ENCODE measurements around the gene TNNI3.

The TNNI3 gene

DNA sequence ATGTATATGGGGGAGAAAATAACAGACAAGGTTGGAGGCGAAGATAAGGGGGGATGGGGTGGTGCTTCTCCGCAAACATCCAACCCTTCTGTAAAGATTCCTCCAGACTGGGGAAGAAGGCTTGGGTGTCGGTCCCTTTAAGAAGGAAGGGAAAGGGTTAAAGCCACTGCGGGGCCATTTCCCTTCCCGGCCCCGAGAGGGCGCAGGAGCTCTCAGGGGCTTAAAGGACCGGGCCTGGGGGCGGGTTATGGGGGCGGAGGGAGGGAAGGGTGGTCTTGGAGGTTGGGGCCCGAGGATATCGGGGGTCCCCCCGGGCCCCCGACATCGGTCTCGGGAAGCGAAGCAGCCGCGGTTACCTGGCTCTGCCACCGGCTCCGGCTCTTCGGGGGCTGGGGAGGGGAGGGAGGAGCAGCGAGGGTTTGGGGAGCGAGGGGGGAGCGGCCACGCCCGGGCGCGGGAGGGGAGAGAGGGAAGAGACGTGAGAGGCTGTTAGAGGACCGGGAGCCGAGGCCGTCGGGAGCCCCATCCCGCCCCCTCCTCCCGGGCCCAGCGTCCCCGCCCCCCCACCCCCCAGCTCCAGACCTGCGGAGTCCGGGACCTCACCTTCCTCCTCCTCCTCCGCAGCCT, 11.3 kb downstream of the TNNI3 start:
- no peak for DNase-seq

DNA sequence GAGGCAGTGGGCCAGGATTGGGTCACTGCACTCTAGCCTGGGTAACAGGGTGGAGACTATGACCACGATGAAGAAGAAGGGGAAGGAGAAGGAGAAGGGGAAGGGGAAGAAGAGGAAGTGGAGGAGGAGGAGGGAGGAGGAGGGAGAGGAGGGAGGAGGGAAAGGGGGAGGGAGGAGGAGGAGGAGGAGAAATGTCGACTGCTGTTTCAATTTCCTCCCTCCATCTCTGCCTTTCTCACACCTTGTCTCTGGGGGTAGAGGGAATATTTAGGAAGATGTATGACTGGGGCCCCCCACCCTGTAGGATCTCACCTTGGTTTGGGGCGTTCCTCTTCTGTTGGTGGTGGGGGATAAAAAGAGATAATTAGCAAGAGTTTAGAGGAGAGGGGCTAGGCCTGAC, 12.3 kb downstream of the TNNI3 start:
- DNase-seq = no peak

DNA sequence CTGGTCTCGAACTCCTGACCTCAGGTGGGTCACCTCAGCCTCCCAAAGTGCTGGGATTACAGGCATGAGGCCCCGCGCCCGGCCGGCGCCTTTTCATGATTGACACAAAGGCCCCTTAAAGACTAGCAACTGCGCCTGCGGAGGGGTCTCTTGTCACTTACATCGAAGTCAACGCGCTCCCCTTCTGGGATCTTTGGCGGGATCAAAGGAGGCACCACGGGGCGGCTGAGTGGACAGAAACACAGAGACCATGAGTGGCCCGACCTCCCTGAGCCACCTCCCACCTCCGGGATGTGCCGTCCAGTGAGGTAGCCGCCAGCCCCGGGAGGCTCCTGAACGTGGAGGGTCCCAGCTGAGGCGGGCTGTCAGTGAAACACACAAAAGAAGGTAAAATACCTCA, 15.8 kb downstream of the TNNI3 start:
- no peak for DNase-seq

DNA sequence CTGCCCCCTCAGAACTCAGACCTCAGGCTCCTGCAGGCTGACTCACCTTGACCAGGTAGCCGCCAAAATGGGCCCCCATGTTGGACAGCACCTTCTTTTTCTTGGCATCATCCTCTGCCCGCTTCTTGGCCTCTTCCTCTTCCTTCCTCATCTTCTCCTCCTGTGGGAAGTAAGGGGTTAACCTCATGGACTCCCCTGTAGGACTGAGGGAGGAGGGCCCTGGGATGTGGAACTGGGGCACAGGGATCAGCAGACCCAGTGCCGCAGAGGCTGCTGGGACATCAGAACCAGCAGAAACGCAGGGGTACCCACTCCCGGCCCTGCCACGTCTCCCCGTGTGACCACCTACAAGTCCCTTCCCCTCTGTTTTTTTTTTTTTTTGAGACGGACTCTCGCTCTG, 19.6 kb downstream of the TNNI3 start:
- DNase-seq = no peak

DNA sequence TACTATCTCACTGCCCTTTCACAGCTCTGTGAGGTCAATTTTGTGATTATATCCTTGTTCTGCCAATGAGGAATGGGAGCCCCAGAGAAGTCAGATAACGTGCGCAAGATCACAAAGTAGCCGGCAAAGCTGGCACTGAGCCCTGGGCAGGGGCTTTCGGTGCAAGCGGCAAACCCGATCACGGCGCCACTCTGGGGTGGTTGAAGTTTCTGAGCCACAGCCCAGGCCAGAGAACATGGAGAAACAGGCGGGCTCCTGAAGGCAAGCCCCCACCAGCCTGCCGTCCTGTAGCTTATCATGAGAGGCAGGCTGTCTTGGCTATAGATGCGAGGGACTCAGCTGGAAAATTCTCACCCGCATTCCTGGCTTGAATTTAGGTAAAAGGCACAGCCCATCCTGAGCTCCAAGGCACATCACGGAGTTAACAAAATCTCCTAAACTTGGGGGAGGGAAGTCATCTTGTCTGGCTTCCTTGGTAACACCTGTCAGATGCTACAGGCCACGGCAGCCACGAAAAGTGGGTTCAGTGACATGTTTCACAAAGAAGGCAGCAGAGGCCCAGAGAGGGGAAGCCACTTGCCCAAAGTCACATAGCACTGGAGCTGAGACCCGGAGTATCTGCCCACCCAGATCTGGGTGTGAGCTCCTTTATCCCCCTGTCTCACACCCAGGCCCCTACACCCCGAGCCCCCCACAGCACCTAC, 21.0 kb downstream of the TNNI3 start:
- no peak for DNase-seq

DNA sequence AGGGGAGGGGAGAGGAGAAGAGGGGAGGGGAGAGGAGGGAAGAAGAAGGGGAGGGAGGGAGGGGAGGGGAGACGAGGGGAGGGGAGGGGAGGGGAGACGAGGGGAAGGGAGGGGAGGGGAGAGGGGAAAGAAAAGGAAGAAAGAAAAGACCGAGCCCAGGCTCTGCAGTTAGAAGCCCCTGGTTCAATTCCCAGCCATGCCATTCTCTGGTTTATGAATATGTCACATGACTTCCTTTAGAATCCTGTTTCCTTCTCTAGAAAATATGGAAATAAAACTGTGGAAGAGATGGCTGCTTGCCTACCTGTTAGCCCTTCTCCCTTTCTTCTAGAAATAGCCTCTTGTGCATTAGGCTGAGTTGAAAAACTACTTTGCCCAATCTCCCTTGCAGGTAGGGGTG, 22.8 kb downstream of the TNNI3 start:
- no peak for DNase-seq

DNA sequence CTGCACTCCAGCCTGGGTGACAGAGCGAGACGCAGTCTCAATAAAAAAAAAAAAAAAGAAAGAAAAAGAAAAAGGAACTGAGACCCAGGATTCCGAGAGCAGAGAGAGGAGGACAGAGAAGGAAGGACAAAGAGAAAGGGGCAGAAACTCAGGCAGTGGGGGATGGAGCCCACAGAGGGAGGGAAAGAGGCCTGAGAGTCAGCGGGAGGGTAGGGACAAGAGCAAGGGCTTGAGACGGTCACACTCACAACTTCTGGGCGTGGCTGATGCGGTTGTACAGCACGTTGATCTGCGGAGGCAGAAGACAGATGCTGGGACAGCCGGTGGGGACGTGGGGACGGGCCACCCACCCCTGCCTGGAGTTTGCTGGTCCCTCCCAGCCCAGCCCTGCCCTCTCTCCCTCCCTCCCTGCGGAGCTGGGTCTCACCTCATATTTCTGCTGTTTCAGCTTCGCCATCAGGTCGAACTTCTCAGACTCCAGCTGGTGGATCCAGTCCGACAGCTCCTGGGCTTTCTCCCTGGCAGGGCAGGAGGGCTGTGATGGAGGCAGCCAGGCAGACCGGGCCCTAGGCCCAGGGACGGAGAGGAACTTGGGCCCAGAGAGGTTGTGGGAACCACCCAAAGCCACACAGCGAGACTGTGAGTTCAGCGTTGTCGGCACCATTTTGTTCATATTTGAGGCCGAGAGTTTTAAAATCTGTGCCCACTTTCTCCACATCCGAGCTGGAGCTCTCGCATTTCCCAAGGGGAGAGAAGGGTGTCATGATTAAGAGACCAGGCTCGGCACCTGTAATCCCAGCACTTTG, 23.7 kb downstream of the TNNI3 start:
- no peak for DNase-seq

DNA sequence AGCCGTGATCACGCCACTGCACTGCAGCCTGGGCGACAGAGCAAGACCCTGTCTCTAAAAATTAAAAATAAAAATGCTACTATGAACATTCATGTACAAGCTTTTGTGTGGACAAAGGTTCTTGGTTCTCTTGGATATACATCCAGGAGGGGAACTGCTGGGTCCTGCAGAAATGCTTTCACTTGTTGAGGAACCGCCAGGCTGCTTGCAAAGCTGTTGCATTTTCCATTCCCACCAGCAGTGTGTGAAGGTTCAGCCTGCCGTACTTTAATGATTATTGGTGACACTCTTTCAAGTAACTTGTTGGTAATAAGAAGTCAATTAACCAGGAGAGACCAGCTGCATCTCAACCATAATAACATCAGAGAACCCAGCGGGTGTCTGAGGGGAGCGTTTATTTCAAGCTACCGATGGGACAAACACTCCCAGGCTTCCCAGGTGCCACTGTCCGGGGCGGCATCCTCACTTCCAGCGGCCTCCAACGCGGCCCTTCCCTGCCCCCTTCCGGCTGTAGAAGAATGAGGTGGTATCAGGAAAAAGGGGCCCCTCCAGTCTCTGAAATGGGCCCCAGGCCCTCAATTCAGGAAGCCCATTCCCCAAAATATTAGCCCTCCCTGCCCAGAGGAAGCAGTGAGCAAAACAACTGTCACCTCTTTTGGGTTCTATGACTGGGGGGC, 24.9 kb downstream of the TNNI3 start:
- DNase-seq = no peak

DNA sequence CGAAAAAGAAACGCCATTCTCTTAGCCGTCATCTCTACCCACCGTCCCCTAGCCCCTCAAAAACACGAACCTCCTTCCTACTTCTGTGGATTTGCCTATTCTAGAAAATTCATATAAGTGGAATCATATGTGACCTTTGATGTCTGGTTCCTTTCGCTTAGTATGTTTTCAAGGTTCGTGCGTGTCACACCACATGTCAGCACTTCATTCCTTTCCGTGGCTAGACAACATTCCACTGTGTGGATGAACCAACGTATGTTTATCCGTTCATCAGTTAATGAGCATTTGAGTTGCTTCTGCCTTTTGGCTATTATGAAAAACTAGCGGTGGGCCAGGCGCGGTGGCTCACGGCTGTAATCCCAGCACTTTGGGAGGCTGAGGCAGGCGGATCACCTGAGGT, 26.1 kb downstream of the TNNI3 start:
- DNase-seq = no peak

DNA sequence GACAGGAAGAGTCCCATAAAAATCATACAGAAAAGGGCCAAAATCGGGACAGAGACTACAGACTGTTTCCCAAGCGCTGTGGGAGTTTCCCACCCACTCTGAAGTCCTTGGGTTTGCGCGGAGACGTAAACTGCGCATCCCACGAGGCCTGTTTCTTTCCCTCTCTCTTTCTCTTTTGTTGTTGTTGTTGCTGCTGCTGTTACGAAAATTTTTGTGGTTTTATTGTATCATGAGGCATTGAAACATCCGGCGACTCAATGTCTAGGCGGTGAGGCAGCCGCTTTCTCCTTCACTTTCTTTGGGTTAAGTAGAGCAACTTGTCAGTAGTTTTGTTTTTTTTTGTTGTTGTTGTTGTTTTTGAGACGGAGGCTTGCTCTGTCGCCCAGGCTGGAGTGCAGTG, 38.5 kb downstream of the TNNI3 start:
- DNase-seq = no peak

DNA sequence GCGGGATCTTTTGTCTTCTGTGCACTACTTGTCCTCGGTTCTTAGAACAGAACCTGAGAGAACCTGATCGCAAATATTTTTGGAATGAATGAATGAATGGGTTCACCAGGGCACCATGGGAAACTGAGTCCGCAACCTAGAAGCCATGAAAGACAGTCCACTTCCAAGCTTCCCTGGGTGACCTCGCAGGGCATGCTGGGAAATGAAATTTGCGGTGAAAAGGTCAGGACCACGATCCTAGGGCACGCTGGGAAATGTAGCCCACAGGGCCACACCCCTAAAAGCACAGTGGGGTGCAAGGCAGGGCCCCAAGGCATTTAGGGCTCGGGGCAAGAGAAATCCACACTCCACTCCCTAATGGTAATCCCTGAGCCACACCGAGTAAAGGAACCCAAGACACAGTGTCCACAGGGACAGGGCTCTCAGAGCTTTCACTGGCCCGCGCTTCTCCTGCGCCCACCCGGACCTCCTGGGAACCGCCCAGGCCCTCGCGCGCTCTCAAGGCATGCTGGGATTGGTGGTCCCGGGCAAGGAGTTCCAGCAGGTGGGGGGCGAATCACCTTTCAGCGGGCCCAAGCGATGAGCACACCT, 39.0 kb downstream of the TNNI3 start:
- DNase-seq = no peak

DNA sequence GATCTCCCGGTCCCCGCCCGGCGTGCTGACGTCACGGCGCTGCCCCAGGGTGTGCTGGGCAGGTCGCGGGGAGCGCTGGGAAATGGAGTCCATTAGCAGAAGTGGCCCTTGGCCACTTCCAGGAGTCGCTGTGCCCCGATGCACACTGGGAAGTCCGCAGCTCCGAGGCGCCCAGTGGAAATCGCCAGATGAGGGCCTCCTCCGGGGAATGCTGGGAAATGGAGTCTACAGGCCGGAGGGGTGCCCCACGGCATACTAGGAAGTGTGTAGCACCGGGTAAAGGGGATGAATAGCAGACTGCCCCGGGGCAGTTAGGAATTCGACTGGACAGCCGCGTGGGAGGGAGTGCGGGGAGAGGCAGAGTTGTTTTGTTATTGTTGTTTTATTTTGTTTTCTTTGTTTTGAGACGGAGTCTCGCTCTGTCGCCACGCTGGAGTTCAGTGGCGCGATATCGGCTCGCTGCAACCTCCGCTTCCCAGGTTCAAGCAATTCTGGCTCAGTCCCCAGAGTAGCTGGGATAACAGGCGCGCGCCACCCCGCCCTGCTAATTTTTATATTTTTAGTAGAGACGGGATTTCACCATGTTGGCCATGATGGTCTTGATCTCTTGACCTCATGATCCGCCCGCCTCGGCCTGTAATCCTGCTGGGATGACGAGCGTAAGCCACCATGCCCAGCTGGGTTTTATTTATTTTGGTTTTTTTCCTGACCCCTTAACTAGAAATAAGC, 39.7 kb downstream of the TNNI3 start:
- DNase-seq = peak; percentile 98

DNA sequence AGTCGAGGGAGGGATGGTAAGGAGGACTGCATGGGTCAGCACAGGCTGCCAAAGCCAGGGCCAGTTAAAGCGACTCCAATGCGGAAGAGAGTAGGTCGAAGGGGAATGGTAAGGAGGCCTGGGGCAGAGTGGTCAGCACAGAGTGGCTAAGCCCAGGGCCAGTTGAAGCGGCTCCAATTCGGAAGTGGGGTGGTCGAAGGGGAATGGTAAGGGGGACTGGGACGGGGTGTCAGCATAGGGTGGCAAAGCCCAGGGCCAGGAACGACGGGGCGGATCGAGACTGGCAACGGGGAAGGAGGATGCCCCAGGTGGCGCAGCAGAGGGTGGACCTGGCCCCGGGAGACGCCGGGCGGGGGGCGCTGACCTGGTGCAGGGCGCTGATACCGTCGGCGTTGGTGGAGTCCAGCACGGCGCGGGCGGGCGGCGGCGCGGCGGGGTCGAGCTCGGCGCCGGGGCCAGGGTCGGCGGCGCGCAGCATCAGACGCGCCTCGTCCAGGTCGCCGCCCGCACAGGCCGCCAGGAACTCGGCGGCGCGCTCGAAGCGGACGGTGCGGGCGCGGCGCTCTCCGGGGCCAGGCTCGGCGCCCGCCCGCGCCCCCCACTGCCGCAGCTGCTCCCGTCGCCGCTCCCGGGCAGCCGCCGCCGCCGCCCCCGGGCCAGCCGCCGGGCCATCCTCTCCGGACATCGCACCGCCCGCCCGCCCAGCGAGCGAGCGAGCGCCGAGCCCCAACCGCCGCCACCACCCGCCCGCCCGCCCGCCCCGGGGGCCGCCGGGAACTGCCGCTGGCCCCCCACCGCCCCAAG, 40.5 kb downstream of the TNNI3 start, which contains the start of gene PPP1R12C:
Gene PPP1R12C (minus strand): TSS at position 779 of the 804 bp plus-strand sequence. CDS start 94 bp downstream, at position 685.
- DNase-seq = peak; percentile 15

DNA sequence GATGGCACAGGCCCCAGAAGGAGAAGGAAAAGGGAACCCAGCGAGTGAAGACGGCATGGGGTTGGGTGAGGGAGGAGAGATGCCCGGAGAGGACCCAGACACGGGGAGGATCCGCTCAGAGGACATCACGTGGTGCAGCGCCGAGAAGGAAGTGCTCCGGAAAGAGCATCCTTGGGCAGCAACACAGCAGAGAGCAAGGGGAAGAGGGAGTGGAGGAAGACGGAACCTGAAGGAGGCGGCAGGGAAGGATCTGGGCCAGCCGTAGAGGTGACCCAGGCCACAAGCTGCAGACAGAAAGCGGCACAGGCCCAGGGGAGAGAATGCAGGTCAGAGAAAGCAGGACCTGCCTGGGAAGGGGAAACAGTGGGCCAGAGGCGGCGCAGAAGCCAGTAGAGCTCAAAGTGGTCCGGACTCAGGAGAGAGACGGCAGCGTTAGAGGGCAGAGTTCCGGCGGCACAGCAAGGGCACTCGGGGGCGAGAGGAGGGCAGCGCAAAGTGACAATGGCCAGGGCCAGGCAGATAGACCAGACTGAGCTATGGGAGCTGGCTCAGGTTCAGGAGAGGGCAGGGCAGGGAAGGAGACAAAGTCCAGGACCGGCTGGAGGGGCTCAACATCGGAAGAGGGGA, 41.2 kb downstream of the TNNI3 start:
- DNase-seq = peak; percentile 50

DNA sequence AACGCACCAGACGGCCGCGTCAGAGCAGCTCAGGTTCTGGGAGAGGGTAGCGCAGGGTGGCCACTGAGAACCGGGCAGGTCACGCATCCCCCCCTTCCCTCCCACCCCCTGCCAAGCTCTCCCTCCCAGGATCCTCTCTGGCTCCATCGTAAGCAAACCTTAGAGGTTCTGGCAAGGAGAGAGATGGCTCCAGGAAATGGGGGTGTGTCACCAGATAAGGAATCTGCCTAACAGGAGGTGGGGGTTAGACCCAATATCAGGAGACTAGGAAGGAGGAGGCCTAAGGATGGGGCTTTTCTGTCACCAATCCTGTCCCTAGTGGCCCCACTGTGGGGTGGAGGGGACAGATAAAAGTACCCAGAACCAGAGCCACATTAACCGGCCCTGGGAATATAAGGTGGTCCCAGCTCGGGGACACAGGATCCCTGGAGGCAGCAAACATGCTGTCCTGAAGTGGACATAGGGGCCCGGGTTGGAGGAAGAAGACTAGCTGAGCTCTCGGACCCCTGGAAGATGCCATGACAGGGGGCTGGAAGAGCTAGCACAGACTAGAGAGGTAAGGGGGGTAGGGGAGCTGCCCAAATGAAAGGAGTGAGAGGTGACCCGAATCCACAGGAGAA, 42.0 kb downstream of the TNNI3 start:
- no peak for DNase-seq

DNA sequence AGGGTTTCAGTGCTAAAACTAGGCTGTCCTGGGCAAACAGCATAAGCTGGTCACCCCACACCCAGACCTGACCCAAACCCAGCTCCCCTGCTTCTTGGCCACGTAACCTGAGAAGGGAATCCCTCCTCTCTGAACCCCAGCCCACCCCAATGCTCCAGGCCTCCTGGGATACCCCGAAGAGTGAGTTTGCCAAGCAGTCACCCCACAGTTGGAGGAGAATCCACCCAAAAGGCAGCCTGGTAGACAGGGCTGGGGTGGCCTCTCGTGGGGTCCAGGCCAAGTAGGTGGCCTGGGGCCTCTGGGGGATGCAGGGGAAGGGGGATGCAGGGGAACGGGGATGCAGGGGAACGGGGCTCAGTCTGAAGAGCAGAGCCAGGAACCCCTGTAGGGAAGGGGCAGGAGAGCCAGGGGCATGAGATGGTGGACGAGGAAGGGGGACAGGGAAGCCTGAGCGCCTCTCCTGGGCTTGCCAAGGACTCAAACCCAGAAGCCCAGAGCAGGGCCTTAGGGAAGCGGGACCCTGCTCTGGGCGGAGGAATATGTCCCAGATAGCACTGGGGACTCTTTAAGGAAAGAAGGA, 42.9 kb downstream of the TNNI3 start:
- DNase-seq = no peak

DNA sequence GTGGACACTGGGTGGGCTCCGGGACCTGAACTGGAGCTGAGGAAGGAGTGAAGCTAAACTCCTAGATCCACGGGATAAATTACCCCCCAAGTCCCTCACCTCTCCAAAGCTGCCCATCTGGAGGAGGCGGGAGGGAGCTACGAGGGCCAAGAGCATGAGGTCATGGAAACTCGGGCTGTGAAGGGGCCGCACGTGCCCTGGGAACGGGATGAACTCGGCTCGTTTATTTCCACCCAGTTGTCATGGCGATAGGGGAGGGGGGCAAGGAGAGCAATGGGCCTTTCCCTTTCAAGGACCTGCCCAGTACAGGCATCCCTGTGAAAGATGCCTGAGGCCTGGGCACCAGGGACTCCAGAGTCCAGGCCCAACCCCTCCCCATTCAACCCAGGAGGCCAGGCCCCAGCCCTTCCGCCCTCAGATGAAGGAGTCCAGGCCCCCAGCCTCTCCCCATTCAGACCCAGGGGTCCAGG, 43.9 kb downstream of the TNNI3 start:
- DNase-seq = no peak

DNA sequence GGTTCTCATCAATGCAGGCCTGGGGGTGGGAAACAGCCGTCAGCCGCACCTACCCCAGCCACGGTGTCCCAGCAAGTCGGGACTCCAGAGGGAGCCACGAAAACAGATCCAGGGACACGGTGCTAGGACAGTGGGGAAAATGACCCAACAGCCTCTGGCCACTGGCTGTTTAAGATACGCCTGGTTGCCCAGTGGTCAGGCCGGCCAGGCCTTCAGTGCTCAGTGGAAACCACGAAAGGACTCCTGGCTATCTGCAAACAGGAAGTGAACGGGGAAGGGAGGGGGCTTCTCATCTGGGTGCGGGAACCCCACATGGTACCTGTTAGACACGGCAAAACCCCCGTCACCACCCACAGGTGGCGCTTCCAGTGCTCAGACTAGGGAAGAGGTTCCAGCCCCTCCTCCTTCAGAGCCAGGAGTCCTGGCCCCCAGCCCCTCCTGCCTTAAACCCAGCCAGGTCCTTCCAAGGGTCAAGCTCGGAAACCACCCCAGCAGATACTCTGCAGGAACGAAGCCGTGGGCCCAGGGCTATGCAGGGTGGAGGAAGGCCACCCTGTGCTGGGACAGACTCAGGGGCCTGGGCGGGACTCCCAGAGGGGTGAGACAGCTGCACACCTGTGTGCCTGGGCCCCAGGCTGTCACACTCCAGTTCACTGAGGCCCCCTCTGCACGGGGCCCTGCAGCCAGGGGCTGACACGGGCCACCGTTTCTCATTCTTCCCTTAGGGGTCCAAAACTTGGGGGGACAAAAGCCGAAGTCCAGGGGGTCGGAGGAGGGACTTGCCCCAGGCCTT, 44.6 kb downstream of the TNNI3 start:
- DNase-seq = no peak

DNA sequence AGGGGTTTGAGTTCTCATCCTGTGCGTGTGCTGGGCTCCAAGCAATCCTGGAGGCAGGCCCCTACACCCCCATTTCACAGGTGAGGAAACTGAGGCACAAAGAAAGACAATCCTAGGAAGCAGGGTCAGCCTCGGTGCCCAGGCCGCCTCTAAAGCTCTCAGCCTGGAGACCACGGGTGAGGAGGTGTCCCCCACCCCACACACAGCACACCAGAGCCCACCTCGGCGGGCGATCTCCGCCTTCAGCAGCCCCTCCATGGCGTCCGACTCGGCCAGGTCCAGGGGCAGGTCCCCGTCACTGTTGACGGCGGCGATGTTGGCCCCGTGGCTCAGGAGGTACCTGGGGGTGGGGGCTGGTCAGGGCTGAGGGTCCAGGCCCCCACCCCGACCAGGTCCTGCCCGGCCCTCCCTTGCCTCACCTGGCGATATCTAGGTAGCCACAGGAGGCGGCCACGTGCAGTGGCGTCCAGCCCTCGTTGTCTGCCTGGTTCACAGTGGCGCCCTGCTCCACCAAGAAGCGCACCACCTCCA, 45.2 kb downstream of the TNNI3 start:
- DNase-seq = no peak

All from stimulated activated CD4-positive, alpha-beta T cell treated with anti-CD3 and anti-CD28 coated beads, Interleukin-4, amount 100 ng/mL, for 1 hour (primary cell).